Measurements from ENCODE around the gene MARCHF2. TPM values are rescaled to one million over a fixed set of nuclear protein-coding genes. Genes with fewer than 3 reads are reported as not detected.

The MARCHF2 gene
- total and polyA plus RNA-seq, 9 of the 15 experiments (the other 6 are each of a cell fraction or from before 2014, with no cell fraction given), result 0.39 to 6.4 (median 2.2) TPM

DNA sequence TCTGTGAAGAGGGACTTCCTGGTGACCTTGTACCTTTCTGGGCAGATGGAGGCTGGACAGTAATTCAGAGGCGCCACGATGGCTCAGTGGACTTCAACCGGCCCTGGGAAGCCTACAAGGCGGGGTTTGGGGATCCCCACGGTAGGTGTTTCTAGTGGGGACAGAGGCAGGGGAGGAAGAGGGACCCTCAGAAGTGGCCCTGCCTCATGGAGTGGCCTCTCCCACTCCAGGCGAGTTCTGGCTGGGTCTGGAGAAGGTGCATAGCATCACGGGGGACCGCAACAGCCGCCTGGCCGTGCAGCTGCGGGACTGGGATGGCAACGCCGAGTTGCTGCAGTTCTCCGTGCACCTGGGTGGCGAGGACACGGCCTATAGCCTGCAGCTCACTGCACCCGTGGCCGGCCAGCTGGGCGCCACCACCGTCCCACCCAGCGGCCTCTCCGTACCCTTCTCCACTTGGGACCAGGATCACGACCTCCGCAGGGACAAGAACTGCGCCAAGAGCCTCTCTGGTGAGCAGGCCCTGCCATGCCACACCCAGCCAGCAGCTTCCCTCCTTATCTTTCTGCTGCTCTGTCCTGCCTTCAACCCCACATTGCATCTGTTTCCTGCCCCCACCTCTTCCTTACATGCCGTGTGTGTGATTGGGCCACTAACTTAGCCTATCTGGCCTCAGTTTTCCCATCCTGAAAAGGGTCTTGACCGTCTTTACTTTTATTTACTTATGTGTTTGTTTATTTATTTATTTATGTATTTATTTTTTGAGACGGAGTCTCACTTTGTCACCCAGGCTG, 41.9 kb upstream of the MARCHF2 start (continued):
- TF ChIP-seq, protein P1, sequence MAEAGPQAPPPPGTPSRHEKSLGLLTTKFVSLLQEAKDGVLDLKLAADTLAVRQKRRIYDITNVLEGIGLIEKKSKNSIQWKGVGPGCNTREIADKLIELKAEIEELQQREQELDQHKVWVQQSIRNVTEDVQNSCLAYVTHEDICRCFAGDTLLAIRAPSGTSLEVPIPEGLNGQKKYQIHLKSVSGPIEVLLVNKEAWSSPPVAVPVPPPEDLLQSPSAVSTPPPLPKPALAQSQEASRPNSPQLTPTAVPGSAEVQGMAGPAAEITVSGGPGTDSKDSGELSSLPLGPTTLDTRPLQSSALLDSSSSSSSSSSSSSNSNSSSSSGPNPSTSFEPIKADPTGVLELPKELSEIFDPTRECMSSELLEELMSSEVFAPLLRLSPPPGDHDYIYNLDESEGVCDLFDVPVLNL (CRISPR knock-in tag; IDR thresholded peaks at IDR 0.05; ENCODE audit: low read depth), result no peak
- TF ChIP-seq ZNF347 (CRISPR knock-in tag; IDR thresholded peaks at IDR 0.05; ENCODE audit: low read depth) (no peak), XRCC3 (IDR thresholded peaks at IDR 0.05) (no peak), LARP7 (IDR thresholded peaks at IDR 0.05) (no peak), RFX7 (CRISPR knock-in tag; IDR thresholded peaks at IDR 0.05) (no peak), DACH1 (IDR thresholded peaks at IDR 0.05; ENCODE audit: partially characterized antibody) (no peak), HDAC6 (IDR thresholded peaks at IDR 0.05; ENCODE audit: low read depth, low read length) (no peak), HDGF (IDR thresholded peaks at IDR 0.05) (no peak; the same call in 1 of the 2 replicates), RBM15 (IDR thresholded peaks at IDR 0.05; ENCODE audit: insufficient read depth, low read length) (no peak), FUS (optimal IDR thresholded peaks at IDR 0.05; ENCODE audit: low read depth, low read length) (no peak), POLR3A (IDR thresholded peaks at IDR 0.05; ENCODE audit: borderline replicate concordance, extremely low read depth, insufficient read depth, insufficient read length) (no peak), ZNF121 (CRISPR knock-in tag; conservative IDR thresholded peaks at IDR 0.05) (no peak), FOS (IDR thresholded peaks at IDR 0.05; ENCODE audit: extremely low read depth, insufficient read length) (no peak), SRF (CRISPR knock-in tag; IDR thresholded peaks at IDR 0.05) (no peak), ZNF41 (CRISPR knock-in tag; conservative IDR thresholded peaks at IDR 0.05) (no peak)
- TF ChIP-seq, protein P2, sequence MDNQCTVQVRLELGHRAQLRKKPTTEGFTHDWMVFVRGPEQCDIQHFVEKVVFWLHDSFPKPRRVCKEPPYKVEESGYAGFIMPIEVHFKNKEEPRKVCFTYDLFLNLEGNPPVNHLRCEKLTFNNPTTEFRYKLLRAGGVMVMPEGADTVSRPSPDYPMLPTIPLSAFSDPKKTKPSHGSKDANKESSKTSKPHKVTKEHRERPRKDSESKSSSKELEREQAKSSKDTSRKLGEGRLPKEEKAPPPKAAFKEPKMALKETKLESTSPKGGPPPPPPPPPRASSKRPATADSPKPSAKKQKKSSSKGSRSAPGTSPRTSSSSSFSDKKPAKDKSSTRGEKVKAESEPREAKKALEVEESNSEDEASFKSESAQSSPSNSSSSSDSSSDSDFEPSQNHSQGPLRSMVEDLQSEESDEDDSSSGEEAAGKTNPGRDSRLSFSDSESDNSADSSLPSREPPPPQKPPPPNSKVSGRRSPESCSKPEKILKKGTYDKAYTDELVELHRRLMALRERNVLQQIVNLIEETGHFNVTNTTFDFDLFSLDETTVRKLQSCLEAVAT (IDR thresholded peaks at IDR 0.05), result peak in 1 of 2 experiments; percentile 54; a peak in 2 of 4 replicates
- TF ChIP-seq, protein P3, sequence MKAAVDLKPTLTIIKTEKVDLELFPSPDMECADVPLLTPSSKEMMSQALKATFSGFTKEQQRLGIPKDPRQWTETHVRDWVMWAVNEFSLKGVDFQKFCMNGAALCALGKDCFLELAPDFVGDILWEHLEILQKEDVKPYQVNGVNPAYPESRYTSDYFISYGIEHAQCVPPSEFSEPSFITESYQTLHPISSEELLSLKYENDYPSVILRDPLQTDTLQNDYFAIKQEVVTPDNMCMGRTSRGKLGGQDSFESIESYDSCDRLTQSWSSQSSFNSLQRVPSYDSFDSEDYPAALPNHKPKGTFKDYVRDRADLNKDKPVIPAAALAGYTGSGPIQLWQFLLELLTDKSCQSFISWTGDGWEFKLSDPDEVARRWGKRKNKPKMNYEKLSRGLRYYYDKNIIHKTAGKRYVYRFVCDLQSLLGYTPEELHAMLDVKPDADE (conservative IDR thresholded peaks at IDR 0.05; ENCODE audit: control insufficient read depth, low read depth, low read length), result no peak
- TF ChIP-seq, protein P4, sequence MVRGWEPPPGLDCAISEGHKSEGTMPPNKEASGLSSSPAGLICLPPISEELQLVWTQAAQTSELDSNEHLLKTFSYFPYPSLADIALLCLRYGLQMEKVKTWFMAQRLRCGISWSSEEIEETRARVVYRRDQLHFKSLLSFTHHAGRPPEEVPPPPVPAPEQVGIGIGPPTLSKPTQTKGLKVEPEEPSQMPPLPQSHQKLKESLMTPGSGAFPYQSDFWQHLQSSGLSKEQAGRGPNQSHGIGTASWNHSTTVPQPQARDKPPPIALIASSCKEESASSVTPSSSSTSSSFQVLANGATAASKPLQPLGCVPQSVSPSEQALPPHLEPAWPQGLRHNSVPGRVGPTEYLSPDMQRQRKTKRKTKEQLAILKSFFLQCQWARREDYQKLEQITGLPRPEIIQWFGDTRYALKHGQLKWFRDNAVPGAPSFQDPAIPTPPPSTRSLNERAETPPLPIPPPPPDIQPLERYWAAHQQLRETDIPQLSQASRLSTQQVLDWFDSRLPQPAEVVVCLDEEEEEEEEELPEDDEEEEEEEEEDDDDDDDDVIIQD (CRISPR knock-in tag; IDR thresholded peaks at IDR 0.05), result no peak
- TF ChIP-seq, protein P5, sequence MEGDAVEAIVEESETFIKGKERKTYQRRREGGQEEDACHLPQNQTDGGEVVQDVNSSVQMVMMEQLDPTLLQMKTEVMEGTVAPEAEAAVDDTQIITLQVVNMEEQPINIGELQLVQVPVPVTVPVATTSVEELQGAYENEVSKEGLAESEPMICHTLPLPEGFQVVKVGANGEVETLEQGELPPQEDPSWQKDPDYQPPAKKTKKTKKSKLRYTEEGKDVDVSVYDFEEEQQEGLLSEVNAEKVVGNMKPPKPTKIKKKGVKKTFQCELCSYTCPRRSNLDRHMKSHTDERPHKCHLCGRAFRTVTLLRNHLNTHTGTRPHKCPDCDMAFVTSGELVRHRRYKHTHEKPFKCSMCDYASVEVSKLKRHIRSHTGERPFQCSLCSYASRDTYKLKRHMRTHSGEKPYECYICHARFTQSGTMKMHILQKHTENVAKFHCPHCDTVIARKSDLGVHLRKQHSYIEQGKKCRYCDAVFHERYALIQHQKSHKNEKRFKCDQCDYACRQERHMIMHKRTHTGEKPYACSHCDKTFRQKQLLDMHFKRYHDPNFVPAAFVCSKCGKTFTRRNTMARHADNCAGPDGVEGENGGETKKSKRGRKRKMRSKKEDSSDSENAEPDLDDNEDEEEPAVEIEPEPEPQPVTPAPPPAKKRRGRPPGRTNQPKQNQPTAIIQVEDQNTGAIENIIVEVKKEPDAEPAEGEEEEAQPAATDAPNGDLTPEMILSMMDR (IDR thresholded peaks at IDR 0.05 in 2 of 3, conservative IDR thresholded peaks at IDR 0.05 in 1 of 3; ENCODE audit: insufficient read depth in 2 of 3, low read depth in 1 of 3, low read length in 3 of 3), result no peak
